Measurements from ENCODE around the gene ABCB9. TPM values are rescaled to one million over a fixed set of nuclear protein-coding genes. Genes with fewer than 3 reads are reported as not detected.

ABCB9 gene
- total RNA-seq, 1 experiment from 2014 or later: 4.6 TPM

DNA sequence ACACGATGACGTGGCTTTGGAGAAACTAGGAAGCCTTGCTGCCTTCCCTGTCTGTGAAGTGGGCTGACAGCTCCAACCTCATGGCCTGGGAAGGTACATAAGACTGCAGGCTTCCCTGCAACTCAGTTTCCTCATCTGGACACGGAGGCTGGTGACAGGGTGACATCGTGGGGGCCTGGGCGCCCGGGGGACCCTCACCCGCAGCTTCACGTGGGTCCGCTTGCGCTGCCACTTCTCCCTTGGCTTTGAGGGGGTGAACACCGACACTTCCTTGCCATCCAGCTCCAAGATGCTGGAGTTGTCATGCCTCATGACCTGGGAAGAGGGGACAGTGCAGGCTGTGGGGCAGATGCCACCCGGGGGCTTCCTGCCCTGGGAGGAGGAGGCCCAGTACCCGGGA is 21.8 kb upstream of the ABCB9 start:
- Mint-ChIP-seq H3K4me3 (no peak overlapping the region), H3K4me1 (peaks cover 3 to 20% of the 10 kb centered on the region in 2 experiments; a peak in 3 of 4 replicates), H3K27me3 (ENCODE audit: low read depth) (no peaks in the 10 kb centered on the region; the same call in none of the 2 replicates), H3K27ac (no peak overlapping the region), H3K9me3 (no peaks in the 10 kb centered on the region), H3K36me3 (ENCODE audit: insufficient read depth in 1 of 3, low read depth in 3 of 3) (peaks cover 0 to 5% (median 4%) of the 10 kb centered on the region in 3 experiments; a peak in 2 of 7 replicates)
- H3K23ac ChIP-seq (ENCODE audit: insufficient read length, low read depth, low read length): no peak overlapping the region
- H3K9ac ChIP-seq (ENCODE audit: extremely low read depth, insufficient read length, low read length): no peak overlapping the region
- H4K20me1 ChIP-seq (ENCODE audit: control insufficient read depth, insufficient read depth, insufficient read length): no peaks in the 10 kb centered on the region
- H2BK120ac ChIP-seq (ENCODE audit: low read depth, low read length, poor library complexity, severe bottlenecking): no peak overlapping the region
- H2AK5ac ChIP-seq (ENCODE audit: insufficient read length, low read length): no peak overlapping the region
- no peak overlapping the region for H3K56ac ChIP-seq (ENCODE audit: insufficient read length, low read depth, low read length)
- no peak overlapping the region for H3K27ac ChIP-seq (ENCODE audit: insufficient read length, low read depth, low read length)
- no peak for DNase-seq
- H3K79me2 ChIP-seq (ENCODE audit: insufficient read depth, low read length): no peaks in the 10 kb centered on the region
- H2BK20ac ChIP-seq (ENCODE audit: low read depth, low read length, poor library complexity, severe bottlenecking): no peak overlapping the region
- H2BK15ac ChIP-seq (ENCODE audit: low read depth, low read length): no peak overlapping the region
- no peak overlapping the region for H4K8ac ChIP-seq (replicated peaks; ENCODE audit: insufficient read length, low read depth, low read length)
- no peaks in the 10 kb centered on the region for H3K9me3 ChIP-seq (ENCODE audit: control insufficient read depth, low read depth, low read length)
- no peaks in the 10 kb centered on the region for H3K4me1 ChIP-seq (ENCODE audit: insufficient read depth, low read length)
- TF ChIP-seq, protein P1, sequence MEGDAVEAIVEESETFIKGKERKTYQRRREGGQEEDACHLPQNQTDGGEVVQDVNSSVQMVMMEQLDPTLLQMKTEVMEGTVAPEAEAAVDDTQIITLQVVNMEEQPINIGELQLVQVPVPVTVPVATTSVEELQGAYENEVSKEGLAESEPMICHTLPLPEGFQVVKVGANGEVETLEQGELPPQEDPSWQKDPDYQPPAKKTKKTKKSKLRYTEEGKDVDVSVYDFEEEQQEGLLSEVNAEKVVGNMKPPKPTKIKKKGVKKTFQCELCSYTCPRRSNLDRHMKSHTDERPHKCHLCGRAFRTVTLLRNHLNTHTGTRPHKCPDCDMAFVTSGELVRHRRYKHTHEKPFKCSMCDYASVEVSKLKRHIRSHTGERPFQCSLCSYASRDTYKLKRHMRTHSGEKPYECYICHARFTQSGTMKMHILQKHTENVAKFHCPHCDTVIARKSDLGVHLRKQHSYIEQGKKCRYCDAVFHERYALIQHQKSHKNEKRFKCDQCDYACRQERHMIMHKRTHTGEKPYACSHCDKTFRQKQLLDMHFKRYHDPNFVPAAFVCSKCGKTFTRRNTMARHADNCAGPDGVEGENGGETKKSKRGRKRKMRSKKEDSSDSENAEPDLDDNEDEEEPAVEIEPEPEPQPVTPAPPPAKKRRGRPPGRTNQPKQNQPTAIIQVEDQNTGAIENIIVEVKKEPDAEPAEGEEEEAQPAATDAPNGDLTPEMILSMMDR (conservative IDR thresholded peaks at IDR 0.05): no peak
- H2BK12ac ChIP-seq (ENCODE audit: insufficient read length, low read depth, low read length): no peak overlapping the region
- no peak overlapping the region for H4K91ac ChIP-seq (ENCODE audit: insufficient read length, low read depth, low read length)
- no peaks in the 10 kb centered on the region for H3K27me3 ChIP-seq (ENCODE audit: insufficient read depth, low read length)
- H2AFZ ChIP-seq (ENCODE audit: low read length): no peak overlapping the region
- H3K79me1 ChIP-seq (ENCODE audit: insufficient read depth, low read depth, low read length, poor library complexity, severe bottlenecking): no peaks in the 10 kb centered on the region
- H2BK5ac ChIP-seq (ENCODE audit: insufficient read length, low read length): no peak overlapping the region
- H3T11ph ChIP-seq (ENCODE audit: low read length): no peak overlapping the region
- H3K18ac ChIP-seq (ENCODE audit: insufficient read length, low read depth, low read length): no peak overlapping the region
- no peak overlapping the region for H3K4ac ChIP-seq (ENCODE audit: low read depth, low read length)
- H4K5ac ChIP-seq (ENCODE audit: insufficient read length, low read depth, low read length): no peak overlapping the region
- H3K14ac ChIP-seq (ENCODE audit: insufficient read depth, low read length): no peak overlapping the region
- no peak overlapping the region for H3K4me2 ChIP-seq (ENCODE audit: insufficient read depth, insufficient read length, low read length)
- no CpG with 5 or more reads among the region's 13 CpGs for WGBS (ENCODE audit: extremely low coverage, insufficient read length, low lambda C conversion rate)
- H3K23me2 ChIP-seq (ENCODE audit: insufficient read length, low read depth, low read length, poor library complexity, severe bottlenecking): no peaks in the 10 kb centered on the region
